Neural cell (in vitro differentiated cells): ENCODE data around the gene ST7L. TPM values are rescaled to one million over a fixed set of nuclear protein-coding genes. Genes with fewer than 3 reads are reported as not detected.

Experiments
- polyA plus RNA-seq: library from polyadenylated mRNA; depleted of rRNA; stranded (reverse); fragments of >200 nt; gene quantifications from 2 replicates; pipeline ENCODE4 v1.2.3, GENCODE V29; 2014
- small RNA-seq, 3 experiments: library from RNA; depleted of rRNA; stranded (forward); fragments of <200 nt; gene quantifications; one replicate each; pipeline ENCODE3, GENCODE V24; 2012

The ST7L gene
- polyA plus RNA-seq, 1 donor from 2014 or later: 33.7 TPM

Small RNA genes lying within 50 kb of the gene (small RNA-seq; reads per million reads assigned to genes)
- gene RNU7-70P: 0 reads per million in 3 experiments

Other genes starting within 250 kb of the ST7L start
- 11.8 and 12.5 TPM in 2 replicates for gene CTTNBP2NL, start 222.9 kb downstream of the ST7L start, polyA plus RNA-seq
- 3.1 and 4.7 TPM in 2 replicates for gene WNT2B, start 110.2 kb downstream of the ST7L start, polyA plus RNA-seq
- gene CAPZA1, start 691 bp upstream of the ST7L start, polyA plus RNA-seq: 79.0 and 82.2 TPM in 2 replicates
- gene MOV10, start 55.5 kb upstream of the ST7L start, polyA plus RNA-seq: 1.4 and 3.0 TPM in 2 replicates
- gene RHOC, start 88.0 kb upstream of the ST7L start, polyA plus RNA-seq: 4.3 and 5.0 TPM in 2 replicates
- 0.16 and 1.7 TPM in 2 replicates for gene PPM1J, start 96.2 kb upstream of the ST7L start, polyA plus RNA-seq